Lower leg skin (tissue), 4 donors: ENCODE data around the gene C22orf39. TPM values are rescaled to one million over a fixed set of nuclear protein-coding genes. Genes with fewer than 3 reads are reported as not detected.

Experiments
- DNase-seq, 2 donors: peaks; one replicate each; pipeline ENCODE4 v3.0.0-alpha.2; 2019; ENCODE audit warnings: low spot score in 2 of 2
- H3K4me3 ChIP-seq: fragments of 200-600 bp; sonication (generic); 2 replicates; pipeline ENCODE4 v1.5.1; 2017; ENCODE audit warnings: mild to moderate bottlenecking, low read depth; ENCODE audit not compliant: poor library complexity, severe bottlenecking
- POLR2A ChIP-seq, 2 donors: fragments of 450-650 bp; IDR thresholded peaks; one replicate each; pipeline ENCODE4 v1.6.1; 2016 to 2017; ENCODE audit warnings: antibody characterized with exemption in 2 of 2, mild to moderate bottlenecking in 1 of 2, moderate library complexity in 1 of 2
- WGBS, 2 donors: methylation state at CpG; one replicate each; pipeline ENCODE4 v1.1.5; 2018; 5-methylcytosine and 5-hydroxymethylcytosine counted together
- intact Hi-C: fragments of 100-400 bp; cut with DNase I; formaldehyde crosslinking; loops from one replicate; pipeline ENCODE4 v1.15.0; 2023; ENCODE audit warnings: low total_unique reads
- total RNA-seq, 4 donors: library from RNA; depleted of rRNA; stranded (reverse); fragments of >200 nt; gene quantifications; one replicate each; pipeline ENCODE4 v1.1.0, GENCODE V29; 2016
- TF ChIP-seq, protein P1 (sequence below), 3 donors: fragments of 450-650 bp; IDR thresholded peaks; one replicate each; pipeline ENCODE4 v1.5.1; 2016; ENCODE audit warnings: antibody characterized with exemption in 3 of 3, mild to moderate bottlenecking in 3 of 3, moderate library complexity in 2 of 3

C22orf39 gene
- total RNA-seq, 4 donors from 2014 or later, result 31.0 to 50.4 (median 42.1) TPM

DNA sequence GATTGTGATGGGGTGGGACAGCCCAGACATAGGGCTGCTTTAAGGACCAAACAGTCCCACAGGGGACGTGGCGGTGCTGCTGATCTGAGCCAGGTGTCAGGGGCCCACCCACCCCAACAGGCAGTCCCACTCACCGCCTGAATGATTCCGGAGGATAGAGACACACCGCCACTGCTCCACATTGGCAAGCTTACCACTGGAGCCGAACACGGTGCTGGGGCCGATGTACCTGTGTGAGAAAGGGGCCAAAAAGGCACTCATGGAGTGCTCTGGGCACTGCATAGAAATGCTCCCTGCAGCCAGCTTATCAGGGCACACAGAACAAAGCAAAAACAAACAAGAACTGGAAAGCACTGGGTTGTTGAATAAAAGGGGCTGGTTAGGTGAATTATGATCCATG lies 41.9 kb downstream of the C22orf39 start:
- no peak for TF ChIP-seq POLR2A (IDR thresholded peaks at IDR 0.05)
- TF ChIP-seq, protein P1, sequence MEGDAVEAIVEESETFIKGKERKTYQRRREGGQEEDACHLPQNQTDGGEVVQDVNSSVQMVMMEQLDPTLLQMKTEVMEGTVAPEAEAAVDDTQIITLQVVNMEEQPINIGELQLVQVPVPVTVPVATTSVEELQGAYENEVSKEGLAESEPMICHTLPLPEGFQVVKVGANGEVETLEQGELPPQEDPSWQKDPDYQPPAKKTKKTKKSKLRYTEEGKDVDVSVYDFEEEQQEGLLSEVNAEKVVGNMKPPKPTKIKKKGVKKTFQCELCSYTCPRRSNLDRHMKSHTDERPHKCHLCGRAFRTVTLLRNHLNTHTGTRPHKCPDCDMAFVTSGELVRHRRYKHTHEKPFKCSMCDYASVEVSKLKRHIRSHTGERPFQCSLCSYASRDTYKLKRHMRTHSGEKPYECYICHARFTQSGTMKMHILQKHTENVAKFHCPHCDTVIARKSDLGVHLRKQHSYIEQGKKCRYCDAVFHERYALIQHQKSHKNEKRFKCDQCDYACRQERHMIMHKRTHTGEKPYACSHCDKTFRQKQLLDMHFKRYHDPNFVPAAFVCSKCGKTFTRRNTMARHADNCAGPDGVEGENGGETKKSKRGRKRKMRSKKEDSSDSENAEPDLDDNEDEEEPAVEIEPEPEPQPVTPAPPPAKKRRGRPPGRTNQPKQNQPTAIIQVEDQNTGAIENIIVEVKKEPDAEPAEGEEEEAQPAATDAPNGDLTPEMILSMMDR (IDR thresholded peaks at IDR 0.05), result no peak
- 92 to 98% methylated on average over 8 of the region's 8 CpGs for WGBS, 2 donors
- no peak overlapping the region for H3K4me3 ChIP-seq
- DNase-seq, result no peak
- intact Hi-C loops, result no loop called here

DNA sequence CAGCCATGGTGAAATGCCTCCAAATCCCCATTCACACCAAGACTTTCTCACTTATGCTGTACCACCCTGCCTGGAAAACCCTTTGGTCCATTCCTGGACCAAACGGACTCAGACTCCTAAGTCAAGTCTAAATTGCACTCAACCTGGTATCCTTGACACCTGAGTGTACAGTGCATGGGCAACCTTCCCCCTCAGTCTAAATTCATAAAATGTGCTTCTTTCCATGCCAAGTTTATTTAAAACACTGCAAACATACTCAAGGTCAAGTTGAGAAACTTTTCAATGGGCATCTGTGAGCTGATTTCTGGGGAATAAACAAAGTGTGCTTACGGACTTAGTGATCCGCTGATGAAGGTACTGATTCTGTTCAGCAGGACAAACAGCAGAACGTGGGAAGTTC lies 42.4 kb downstream of the C22orf39 start:
- intact Hi-C loops, result no loop called here
- TF ChIP-seq, protein P1 (IDR thresholded peaks at IDR 0.05), result no peak
- TF ChIP-seq POLR2A (IDR thresholded peaks at IDR 0.05), result no peak
- DNase-seq, result no peak
- H3K4me3 ChIP-seq, result no peak overlapping the region
- WGBS, 2 donors, result 94 to 97% methylated on average over 4 of the region's 4 CpGs

DNA sequence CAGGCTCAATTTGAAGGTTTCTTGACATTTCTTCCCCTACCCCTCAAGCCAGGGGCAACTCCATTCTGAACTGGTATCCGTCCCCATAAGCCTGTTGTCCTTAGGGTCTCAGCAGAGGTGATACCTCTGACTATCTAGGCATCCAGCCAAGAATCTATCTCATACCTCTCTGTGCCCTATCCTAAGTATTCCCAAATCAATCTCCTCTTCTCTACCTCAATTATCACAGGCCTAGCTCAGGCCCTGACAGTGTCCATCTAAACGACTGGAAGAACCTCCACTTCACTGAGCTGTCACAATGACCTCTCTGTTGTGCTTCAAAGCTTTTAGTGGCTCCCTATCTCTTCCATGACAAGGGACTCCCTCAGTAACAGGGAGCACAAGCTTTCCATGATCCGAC lies 42.8 kb downstream of the C22orf39 start:
- no peak overlapping the region for H3K4me3 ChIP-seq
- intact Hi-C loops, result no loop called here
- TF ChIP-seq, protein P1 (IDR thresholded peaks at IDR 0.05), result no peak
- no peak for TF ChIP-seq POLR2A (IDR thresholded peaks at IDR 0.05)
- no peak for DNase-seq
- WGBS, 2 donors, result 94 to 95% methylated on average over 3 of the region's 3 CpGs

DNA sequence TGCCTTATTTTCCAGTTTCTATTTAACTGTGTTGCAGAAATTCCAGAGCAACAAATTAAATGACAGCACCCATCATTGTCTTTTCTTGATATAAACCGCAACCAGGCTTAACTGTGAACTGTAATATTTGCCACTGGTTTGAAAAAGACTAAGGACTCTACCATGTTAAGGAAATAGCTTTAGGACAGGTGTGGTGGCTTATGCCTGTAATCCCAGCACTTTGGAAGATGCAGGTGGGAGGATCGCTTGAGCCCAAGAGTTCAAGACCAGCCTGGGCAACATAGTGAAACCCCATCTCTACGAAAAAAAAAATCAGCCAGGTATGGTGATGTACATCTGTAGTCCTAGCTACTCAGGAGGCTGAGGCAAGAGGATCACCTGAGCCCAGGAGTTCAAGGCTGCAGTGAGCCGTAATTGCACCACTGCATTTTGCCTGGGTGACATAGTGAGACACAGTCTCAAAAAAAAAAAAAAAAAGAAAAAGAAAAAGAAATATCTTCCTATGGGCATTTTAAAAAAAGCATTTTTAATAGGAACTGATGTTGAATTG lies 44.8 kb downstream of the C22orf39 start:
- no peak for DNase-seq
- TF ChIP-seq, protein P1 (IDR thresholded peaks at IDR 0.05), result no peak
- no peak for TF ChIP-seq POLR2A (IDR thresholded peaks at IDR 0.05)
- H3K4me3 ChIP-seq, result no peak overlapping the region
- 97 to 98% methylated on average over 4 of the region's 4 CpGs for WGBS, 2 donors
- intact Hi-C loops, result no loop called here

DNA sequence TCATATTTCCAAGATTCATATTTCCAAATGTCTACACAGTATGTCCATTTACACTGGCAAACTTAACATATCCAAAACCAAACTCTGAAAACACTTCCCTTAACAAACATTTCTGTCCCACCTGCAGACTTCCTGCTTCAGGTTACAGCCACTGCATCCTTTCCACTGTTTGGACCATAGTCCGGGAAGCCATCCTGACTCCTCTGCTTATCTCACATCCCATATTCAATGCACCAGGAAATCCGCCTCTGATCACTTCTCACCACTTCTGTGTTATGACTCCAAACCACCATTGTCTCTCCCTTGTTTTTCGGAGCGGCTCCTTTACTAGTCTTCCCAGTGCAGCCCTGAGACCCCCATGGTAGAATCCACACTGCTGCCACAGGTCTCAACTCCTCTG lies 46.0 kb downstream of the C22orf39 start:
- TF ChIP-seq, protein P1 (IDR thresholded peaks at IDR 0.05), result no peak
- no peak for TF ChIP-seq POLR2A (IDR thresholded peaks at IDR 0.05)

DNA sequence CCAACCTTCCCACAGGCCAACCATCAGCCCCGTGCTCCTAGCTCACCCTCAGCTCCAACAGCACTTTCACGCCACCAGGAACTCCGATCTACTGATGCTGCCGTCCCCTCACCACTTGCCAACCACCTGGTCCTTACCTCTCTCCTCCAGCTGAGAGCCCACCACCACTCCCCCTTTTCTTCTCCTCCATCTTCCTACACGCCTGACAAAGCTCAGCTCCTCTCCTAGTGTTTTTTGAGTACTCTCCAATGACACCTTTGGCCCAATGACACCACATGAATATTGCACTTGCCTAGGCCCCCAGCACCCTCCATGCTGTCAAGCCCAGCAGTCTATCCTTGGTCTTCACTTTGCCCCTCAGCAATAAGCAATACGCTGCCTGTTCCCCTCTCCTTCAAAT lies 46.6 kb downstream of the C22orf39 start:
- no peak for TF ChIP-seq POLR2A (IDR thresholded peaks at IDR 0.05)
- TF ChIP-seq, protein P1 (IDR thresholded peaks at IDR 0.05), result no peak
- DNase-seq, result no peak
- intact Hi-C loops, result no loop called here
- no peak overlapping the region for H3K4me3 ChIP-seq
- 93 to 94% methylated on average over 6 of the region's 6 CpGs for WGBS, 2 donors

More for the DNA sequence above, 46.0 kb downstream of the C22orf39 start:
- DNase-seq, result no peak
- 98% methylated on average over 4 of the region's 4 CpGs for WGBS, 2 donors
- H3K4me3 ChIP-seq, result no peak overlapping the region
- intact Hi-C loops, result no loop called here
